ENCODE data around the gene DGLUCY. TPM values are rescaled to one million over a fixed set of nuclear protein-coding genes. Genes with fewer than 3 reads are reported as not detected.
A peak's percentile ranks its signal among the peaks of the same experiment; 100 is the strongest.

The DGLUCY gene
- total and polyA plus RNA-seq, 2 of the 8 experiments (the other 6 are each of a cell fraction or from before 2014, with no cell fraction given): 24.9 to 31.8 TPM

DNA sequence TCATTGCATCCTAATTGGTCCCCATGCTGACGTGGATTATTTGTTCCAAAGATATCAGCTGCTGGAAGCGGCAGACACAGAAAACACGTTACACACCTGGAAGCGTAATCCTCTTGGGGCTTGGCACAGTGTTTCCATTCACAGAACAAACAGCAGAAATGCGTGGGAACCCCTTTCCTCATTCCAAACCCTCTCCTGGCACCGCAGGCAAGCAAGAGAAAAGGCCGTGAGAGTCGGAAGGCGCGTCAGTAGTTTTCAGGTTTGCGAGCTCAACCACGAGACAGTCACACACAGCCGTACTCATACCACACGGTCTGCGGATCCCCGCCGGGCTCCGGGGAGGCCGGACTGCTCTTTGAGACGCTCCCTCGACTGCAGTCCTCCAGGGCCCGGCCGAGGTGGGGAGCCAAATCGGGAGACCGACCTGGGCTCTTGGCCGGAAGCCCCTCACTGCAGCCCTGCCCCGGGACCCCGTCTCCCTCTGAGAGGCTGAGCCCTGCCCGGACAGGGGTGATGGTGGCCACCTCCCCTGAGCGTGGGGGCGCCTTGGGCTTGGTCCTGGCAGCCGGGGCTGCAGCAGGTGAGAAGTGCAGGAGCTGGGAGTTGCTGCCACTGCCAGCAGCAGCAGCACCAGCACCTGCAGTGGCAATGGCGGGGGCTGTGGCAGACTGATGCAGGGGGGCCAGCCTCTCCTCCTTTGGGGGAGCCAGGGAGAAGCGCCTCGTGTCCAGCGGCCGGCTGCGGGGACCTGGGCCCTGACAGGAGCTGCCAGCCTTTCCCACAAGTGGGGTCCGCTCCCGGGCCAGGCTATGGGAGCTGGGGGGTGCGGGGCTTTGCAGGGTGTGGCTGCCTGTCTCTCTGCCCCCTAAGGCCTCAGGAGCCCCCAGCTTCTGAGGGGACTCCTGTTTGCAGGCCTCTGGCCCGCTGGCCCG, 158.7 kb downstream of the DGLUCY start:
- Histone ChIP-seq H3K27me3 (replicated peaks in 1 of 4; ENCODE audit: control insufficient read depth in 3 of 4, extremely low read depth in 1 of 4, insufficient read depth in 3 of 4, low read length in 3 of 4) (no peaks in the 10 kb centered on the region), H3K23me2 (ENCODE audit: low read depth, low read length) (no peaks in the 10 kb centered on the region), H3K4me2 (ENCODE audit: insufficient read depth in 1 of 2, low read depth in 2 of 2, low read length in 2 of 2) (no peak overlapping the region), H2BK20ac (ENCODE audit: low read length) (no peak overlapping the region), H2AK5ac (ENCODE audit: low read depth, low read length) (no peak overlapping the region), H3K23ac (ENCODE audit: insufficient read length) (no peak overlapping the region), H3K56ac (replicated peaks; ENCODE audit: insufficient read length, low read depth, low read length) (no peak overlapping the region), H4K20me1 (replicated peaks in 1 of 2; ENCODE audit: control insufficient read depth in 1 of 2, insufficient read depth in 2 of 2, low read length in 2 of 2) (peaks cover 2 to 4% of the 10 kb centered on the region in 2 experiments), H2BK15ac (ENCODE audit: low read length) (no peak overlapping the region), H3K36me3 (ENCODE audit: control insufficient read depth in 2 of 4, insufficient read depth in 4 of 4, low read length in 3 of 4) (peaks cover under 1 to 34% (median 19%) of the 10 kb centered on the region in 4 experiments; a peak in 7 of 8 replicates), H4K5ac (ENCODE audit: insufficient read length, low read depth, low read length) (no peak overlapping the region), H3K9me3 (ENCODE audit: insufficient read depth in 2 of 2, low read depth in 1 of 2, low read length in 1 of 2) (no peaks in the 10 kb centered on the region), H3K4ac (replicated peaks; ENCODE audit: insufficient read length, low read depth, low read length) (no peak overlapping the region), H3K14ac (ENCODE audit: insufficient read length) (no peak overlapping the region), H4K8ac (ENCODE audit: extremely low read depth, insufficient read depth, low read length) (0 out of 2 replicates have a peak overlapping the region, but pooled peaks have one; percentile 25), H3K79me2 (ENCODE audit: control insufficient read depth in 1 of 2, insufficient read depth in 2 of 2, low read length in 2 of 2) (no peaks in the 10 kb centered on the region), H3K18ac (ENCODE audit: extremely low read depth, low read length) (no peak overlapping the region), H3K9ac (replicated peaks in 1 of 4; ENCODE audit: extremely low read depth in 1 of 4, low read depth in 3 of 4, low read length in 3 of 4) (no peak overlapping the region), H3K4me3 (ENCODE audit: extremely low read depth in 1 of 4, insufficient read depth in 2 of 4, low read depth in 3 of 4, low read length in 4 of 4) (no peak overlapping the region), H2BK12ac (ENCODE audit: low read depth, low read length) (no peak overlapping the region), H2BK120ac (replicated peaks; ENCODE audit: low read depth, low read length) (no peak overlapping the region), H3K79me1 (ENCODE audit: low read depth, low read length) (no peaks in the 10 kb centered on the region), H4K91ac (replicated peaks; ENCODE audit: insufficient read length, low read length) (no peak overlapping the region), H3K4me1 (replicated peaks in 1 of 4; ENCODE audit: control insufficient read depth in 3 of 4, insufficient read depth in 4 of 4, low read length in 3 of 4) (no peaks in the 10 kb centered on the region), H2AFZ (ENCODE audit: low read length) (no peak overlapping the region), H2BK5ac (ENCODE audit: low read depth, low read length) (no peak overlapping the region), H3K27ac (ENCODE audit: low read depth, low read length) (no peak overlapping the region)
- POLR2A ChIA-PET (ENCODE audit: partially characterized antibody): interaction anchor here (0.8 to 0.9 kb wide), 2 partner anchors 16 to 25 kb away, joined by 3 read pairs; no protein-coding TSS in a partner anchor
- DNase-seq (ENCODE audit: low read depth in 1 of 2, low spot score in 2 of 2) (no peak), FAIRE-seq (no peak)
- CTCF ChIA-PET (ENCODE audit: partially characterized antibody): interaction anchor here (0.9 to 7.3 kb wide), 10 partner anchors 9 to 96 kb away, joined by 3 to 57 read pairs (median 5); no protein-coding TSS in a partner anchor
- 91% methylated on average over 35 of the region's 43 CpGs; no CpG with 5 or more reads in 1 of the 2 experiments for WGBS, 2 experiments (ENCODE audit: extremely low coverage in 1 of 2, insufficient coverage in 1 of 2, insufficient read length in 1 of 2, insufficient replicate concordance in 2 of 2, low coverage in 1 of 2, low lambda C conversion rate in 2 of 2, missing lambda C conversion rate in 1 of 2)
- no peak for TF ChIP-seq ATF3 (IDR thresholded peaks at IDR 0.05; ENCODE audit: insufficient read depth, low read depth, low read length)
- no peak for TF ChIP-seq POU5F1 (IDR thresholded peaks at IDR 0.05; ENCODE audit: low read depth, low read length)
- TF ChIP-seq SUZ12 (IDR thresholded peaks at IDR 0.05; ENCODE audit: low read length): no peak
- TF ChIP-seq SP2 (IDR thresholded peaks at IDR 0.05; ENCODE audit: low read length): no peak
- TF ChIP-seq SAP30 (IDR thresholded peaks at IDR 0.05; ENCODE audit: insufficient read depth, insufficient replicate concordance, low read length): no peak
